ENCODE data around the gene FIGNL1. TPM values are rescaled to one million over a fixed set of nuclear protein-coding genes. Genes with fewer than 3 reads are reported as not detected.

FIGNL1 gene, protein sequence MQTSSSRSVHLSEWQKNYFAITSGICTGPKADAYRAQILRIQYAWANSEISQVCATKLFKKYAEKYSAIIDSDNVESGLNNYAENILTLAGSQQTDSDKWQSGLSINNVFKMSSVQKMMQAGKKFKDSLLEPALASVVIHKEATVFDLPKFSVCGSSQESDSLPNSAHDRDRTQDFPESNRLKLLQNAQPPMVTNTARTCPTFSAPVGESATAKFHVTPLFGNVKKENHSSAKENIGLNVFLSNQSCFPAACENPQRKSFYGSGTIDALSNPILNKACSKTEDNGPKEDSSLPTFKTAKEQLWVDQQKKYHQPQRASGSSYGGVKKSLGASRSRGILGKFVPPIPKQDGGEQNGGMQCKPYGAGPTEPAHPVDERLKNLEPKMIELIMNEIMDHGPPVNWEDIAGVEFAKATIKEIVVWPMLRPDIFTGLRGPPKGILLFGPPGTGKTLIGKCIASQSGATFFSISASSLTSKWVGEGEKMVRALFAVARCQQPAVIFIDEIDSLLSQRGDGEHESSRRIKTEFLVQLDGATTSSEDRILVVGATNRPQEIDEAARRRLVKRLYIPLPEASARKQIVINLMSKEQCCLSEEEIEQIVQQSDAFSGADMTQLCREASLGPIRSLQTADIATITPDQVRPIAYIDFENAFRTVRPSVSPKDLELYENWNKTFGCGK
- 12.5 and 13.8 TPM in 2 replicates for total RNA-seq (2021)
- long read RNA-seq, transcript FIGNL1-205 (4 exons, 582 nt), result minor isoform, 10 of 97 reads
- long read RNA-seq, transcript FIGNL1-213 (3 exons, 3,368 nt), result major isoform, 22 of 97 reads
- long read RNA-seq, transcript FIGNL1-206 (4 exons, 3,626 nt), result minor isoform, 6 of 97 reads
- long read RNA-seq, transcript FIGNL1-202 (4 exons, 3,485 nt), result minor isoform, 5 of 97 reads
- long read RNA-seq, partial matches to known transcripts, result 10 of 97 reads
- long read RNA-seq, other reads (novel, unspliced or antisense), result 31 of 97 reads

DNA sequence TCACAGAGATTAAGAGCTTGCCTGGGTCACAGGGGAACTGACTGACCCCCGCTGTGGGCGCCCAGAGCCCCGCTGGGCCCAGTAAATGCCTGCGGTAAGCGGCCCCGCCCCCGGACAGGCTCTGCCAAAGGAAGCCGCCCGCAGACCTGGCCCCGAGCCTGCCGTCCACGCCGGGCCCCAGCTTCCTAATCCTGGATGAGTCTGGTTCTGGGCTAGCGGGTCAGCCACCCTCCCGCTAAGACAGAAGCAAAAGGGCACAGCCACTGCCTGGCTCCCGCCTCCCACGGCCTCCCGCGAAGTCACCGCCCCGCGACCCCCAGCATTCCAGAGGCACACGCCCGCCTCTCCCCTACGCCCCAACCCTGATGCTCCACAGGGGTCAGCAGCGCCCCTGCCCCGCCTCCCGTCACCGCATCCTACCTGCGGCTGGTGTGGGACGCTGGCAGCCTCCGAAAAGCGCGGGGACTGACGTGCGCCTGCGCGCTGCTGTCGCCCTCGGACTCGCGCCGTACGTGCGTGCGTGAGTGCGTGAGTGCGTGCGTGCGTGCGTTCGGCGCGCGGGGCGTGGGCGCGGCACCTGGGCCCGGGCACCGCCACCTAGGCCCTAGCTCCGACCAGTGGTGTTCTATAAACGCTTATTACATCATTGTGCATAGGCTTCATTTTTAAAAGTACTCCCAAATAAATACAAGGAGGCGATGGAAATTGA is at the start of gene FIGNL1:
FIGNL1 (minus strand) TSS at position 470 of the 709 bp plus-strand sequence. CDS start 3,063 bp downstream, outside the sequence.
- Histone ChIP-seq H2BK12ac (ENCODE audit: insufficient read length, low read depth, low read length) (no peak within 1 kb of the TSS), H4K91ac (ENCODE audit: insufficient read length, low read depth, low read length) (no peak within 1 kb of the TSS), H3K27ac (ENCODE audit: insufficient read length, low read depth, low read length) (no peak within 1 kb of the TSS), H2BK5ac (ENCODE audit: insufficient read length, low read length) (no peak within 1 kb of the TSS), H2BK20ac (ENCODE audit: low read depth, low read length, poor library complexity, severe bottlenecking) (no peak within 1 kb of the TSS), H3K4ac (ENCODE audit: low read depth, low read length) (no peak within 1 kb of the TSS), H3K56ac (ENCODE audit: insufficient read length, low read depth, low read length) (no peak within 1 kb of the TSS), H2BK15ac (ENCODE audit: low read depth, low read length) (no peak within 1 kb of the TSS), H3K23ac (ENCODE audit: insufficient read length, low read depth, low read length) (no peak within 1 kb of the TSS), H3K18ac (ENCODE audit: insufficient read length, low read depth, low read length) (peak within 1 kb of the TSS; percentile 56), H3K79me1 (ENCODE audit: insufficient read depth, low read depth, low read length, poor library complexity, severe bottlenecking) (no peaks in the 10 kb centered on the region), H3K27me3 (ENCODE audit: insufficient read depth, low read length) (no peaks in the 10 kb centered on the region), H2AFZ (ENCODE audit: low read length) (no peak within 1 kb of the TSS), H3K14ac (ENCODE audit: insufficient read depth, low read length) (peak within 1 kb of the TSS; percentile 52), H4K20me1 (ENCODE audit: control insufficient read depth, insufficient read depth, insufficient read length) (no peaks in the 10 kb centered on the region), H4K5ac (ENCODE audit: insufficient read length, low read depth, low read length) (no peak within 1 kb of the TSS), H3K23me2 (ENCODE audit: insufficient read length, low read depth, low read length, poor library complexity, severe bottlenecking) (peaks cover 9% of the 10 kb centered on the region), H3K4me1 (ENCODE audit: insufficient read depth, low read length) (no peaks in the 10 kb centered on the region; the same call in 1 of the 2 replicates), H2BK120ac (ENCODE audit: low read depth, low read length, poor library complexity, severe bottlenecking) (no peak within 1 kb of the TSS), H3K9ac (ENCODE audit: extremely low read depth, insufficient read length, low read length) (no peak within 1 kb of the TSS), H3K9me3 (ENCODE audit: control insufficient read depth, low read depth, low read length) (no peaks in the 10 kb centered on the region), H3T11ph (ENCODE audit: low read length) (no peak within 1 kb of the TSS), H3K4me2 (ENCODE audit: insufficient read depth, insufficient read length, low read length) (peak within 1 kb of the TSS; percentile 66), H2AK5ac (ENCODE audit: insufficient read length, low read length) (no peak within 1 kb of the TSS), H3K79me2 (ENCODE audit: insufficient read depth, low read length) (no peaks in the 10 kb centered on the region), H4K8ac (replicated peaks; ENCODE audit: insufficient read length, low read depth, low read length) (no peak within 1 kb of the TSS)
- peaks cover 11 to 12% of the 10 kb centered on the region in 2 experiments for H3K4me1 Mint-ChIP-seq
- peak; percentile 74 for DNase-seq
- no CpG with 5 or more reads among the region's 63 CpGs for WGBS (ENCODE audit: extremely low coverage, insufficient read length, low lambda C conversion rate)
- peak within 1 kb of the TSS in 1 of 3 experiments; percentile 83; a peak in 1 of 7 replicates for H3K27ac Mint-ChIP-seq
- TF ChIP-seq, protein P1, sequence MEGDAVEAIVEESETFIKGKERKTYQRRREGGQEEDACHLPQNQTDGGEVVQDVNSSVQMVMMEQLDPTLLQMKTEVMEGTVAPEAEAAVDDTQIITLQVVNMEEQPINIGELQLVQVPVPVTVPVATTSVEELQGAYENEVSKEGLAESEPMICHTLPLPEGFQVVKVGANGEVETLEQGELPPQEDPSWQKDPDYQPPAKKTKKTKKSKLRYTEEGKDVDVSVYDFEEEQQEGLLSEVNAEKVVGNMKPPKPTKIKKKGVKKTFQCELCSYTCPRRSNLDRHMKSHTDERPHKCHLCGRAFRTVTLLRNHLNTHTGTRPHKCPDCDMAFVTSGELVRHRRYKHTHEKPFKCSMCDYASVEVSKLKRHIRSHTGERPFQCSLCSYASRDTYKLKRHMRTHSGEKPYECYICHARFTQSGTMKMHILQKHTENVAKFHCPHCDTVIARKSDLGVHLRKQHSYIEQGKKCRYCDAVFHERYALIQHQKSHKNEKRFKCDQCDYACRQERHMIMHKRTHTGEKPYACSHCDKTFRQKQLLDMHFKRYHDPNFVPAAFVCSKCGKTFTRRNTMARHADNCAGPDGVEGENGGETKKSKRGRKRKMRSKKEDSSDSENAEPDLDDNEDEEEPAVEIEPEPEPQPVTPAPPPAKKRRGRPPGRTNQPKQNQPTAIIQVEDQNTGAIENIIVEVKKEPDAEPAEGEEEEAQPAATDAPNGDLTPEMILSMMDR (conservative IDR thresholded peaks at IDR 0.05), result no peak
- H3K9me3 Mint-ChIP-seq, result no peaks in the 10 kb centered on the region
- H3K4me3 Mint-ChIP-seq, result peak within 1 kb of the TSS; percentile 75 to 83
- H3K27me3 Mint-ChIP-seq (ENCODE audit: low read depth), result peaks cover 7% of the 10 kb centered on the region
- H3K36me3 Mint-ChIP-seq (ENCODE audit: insufficient read depth in 1 of 3, low read depth in 3 of 3), result peaks cover 0 to 20% (median 19%) of the 10 kb centered on the region in 3 experiments; a peak in 5 of 7 replicates
